DOHH2 (cell line): Measurements from ENCODE around the gene RNF26.

Experiments used
- H3F3A ChIP-seq: fragments of 200-600 bp; sonication (generic), shearing (Covaris generic); 2 replicates; pipeline ENCODE4 v1.6.0; 2016; ENCODE audit warnings: antibody characterized with exemption, mild to moderate bottlenecking; ENCODE audit not compliant: control insufficient read depth, insufficient read depth
- H3K27ac ChIP-seq: fragments of 200-600 bp; sonication (generic); 2 replicates; pipeline ENCODE4 v1.5.1; 2014; ENCODE audit warnings: low read depth, mild to moderate bottlenecking, low read length, moderate library complexity
- H3K27me3 ChIP-seq: fragments of 200-600 bp; sonication (generic); 2 replicates; pipeline ENCODE4 v1.6.1; 2014; ENCODE audit warnings: mild to moderate bottlenecking, low read length, mixed read lengths; ENCODE audit not compliant: control insufficient read depth
- H3K36me3 ChIP-seq: fragments of 200-600 bp; sonication (generic); 2 replicates; pipeline ENCODE4 v1.6.1; 2014; ENCODE audit warnings: mild to moderate bottlenecking, low read length, moderate library complexity, mixed read lengths; ENCODE audit not compliant: control insufficient read depth
- H3K4me1 ChIP-seq: fragments of 200-600 bp; sonication (generic); 2 replicates; pipeline ENCODE4 v1.6.1; 2014; ENCODE audit warnings: mild to moderate bottlenecking, low read length, mixed read lengths; ENCODE audit not compliant: control insufficient read depth
- H3K4me2 ChIP-seq: fragments of 200-600 bp; sonication (generic); 2 replicates; pipeline ENCODE4 v1.6.0; 2014; ENCODE audit warnings: mild to moderate bottlenecking, low read length, moderate library complexity
- H3K4me3 ChIP-seq: fragments of 200-600 bp; sonication (generic); 2 replicates; pipeline ENCODE4 v1.5.1; 2014; ENCODE audit warnings: mild to moderate bottlenecking, low read length, mixed read lengths
- H3K79me2 ChIP-seq: fragments of 200-600 bp; sonication (generic); 2 replicates; pipeline ENCODE4 v1.6.1; 2014; ENCODE audit warnings: mild to moderate bottlenecking, low read length, mixed read lengths; ENCODE audit not compliant: control insufficient read depth
- H3K9me2 ChIP-seq: fragments of 200-600 bp; sonication (generic); replicated peaks from 2 replicates; pipeline ENCODE4 v1.6.1; 2014; ENCODE audit warnings: mild to moderate bottlenecking, low read length, mixed read lengths; ENCODE audit not compliant: control insufficient read depth
- H3K9me3 ChIP-seq: fragments of 200-600 bp; sonication (generic); 2 replicates; pipeline ENCODE4 v1.6.1; 2014; ENCODE audit warnings: antibody characterized with exemption, low read length, mixed read lengths; ENCODE audit not compliant: control insufficient read depth, insufficient read depth
- H4K20me1 ChIP-seq: fragments of 200-600 bp; sonication (generic); 2 replicates; pipeline ENCODE4 v1.6.0; 2014; ENCODE audit warnings: low read depth, mild to moderate bottlenecking, antibody characterized with exemption, low read length, moderate library complexity; ENCODE audit not compliant: control insufficient read depth, insufficient read depth
- CTCF ChIP-seq: fragments of 200-600 bp; sonication (generic); IDR thresholded peaks from one replicate; pipeline ENCODE4 v1.5.1; 2014; ENCODE audit warnings: antibody characterized with exemption, mild to moderate bottlenecking, low read depth, low read length; ENCODE audit not compliant: poor library complexity, severe bottlenecking
- EZH2phosphoT487 ChIP-seq: fragments of 200-600 bp; sonication (generic); IDR thresholded peaks from 2 replicates; pipeline ENCODE4 v1.6.1; 2017; ENCODE audit warnings: borderline replicate concordance, mild to moderate bottlenecking, antibody characterized with exemption, low read length, moderate library complexity, mixed read lengths

RNF26 gene

GRCh38 chr11:119377961-119378667 is 43.8 kb downstream of the RNF26 start:
- no peaks in the 10 kb centered on the region for H3K9me3 ChIP-seq
- no peaks in the 10 kb centered on the region for H3K36me3 ChIP-seq
- peaks cover 8% of the 10 kb centered on the region; the same call in 1 of the 2 replicates for H3F3A ChIP-seq
- no peaks in the 10 kb centered on the region for H4K20me1 ChIP-seq
- H3K4me2 ChIP-seq = peak overlapping the region; percentile 34
- TF ChIP-seq EZH2phosphoT487 (no peak), CTCF (no peak)
- peaks cover 6% of the 10 kb centered on the region; the same call in 1 of the 2 replicates for H3K27me3 ChIP-seq
- H3K4me1 ChIP-seq = peaks cover 62% of the 10 kb centered on the region
- H3K79me2 ChIP-seq = no peaks in the 10 kb centered on the region
- H3K9me2 ChIP-seq = no peaks in the 10 kb centered on the region
- H3K27ac ChIP-seq = 0 out of 2 replicates have a peak overlapping the region, but pooled peaks have one; percentile 17
- no peak overlapping the region; the same call in 1 of the 2 replicates for H3K4me3 ChIP-seq

GRCh38 chr11:119378851-119379465 is 44.6 kb downstream of the RNF26 start:
- Histone ChIP-seq H3K4me3 (no peak overlapping the region), H3K9me2 (no peaks in the 10 kb centered on the region), H3K4me2 (no peak overlapping the region), H3K9me3 (no peaks in the 10 kb centered on the region), H3F3A (peaks cover 5% of the 10 kb centered on the region; the same call in 1 of the 2 replicates), H3K27me3 (peaks cover 6% of the 10 kb centered on the region; the same call in 1 of the 2 replicates), H3K79me2 (no peaks in the 10 kb centered on the region), H4K20me1 (no peaks in the 10 kb centered on the region), H3K4me1 (peaks cover 56% of the 10 kb centered on the region), H3K36me3 (no peaks in the 10 kb centered on the region), H3K27ac (no peak overlapping the region)
- no peak for TF ChIP-seq CTCF
- no peak for TF ChIP-seq EZH2phosphoT487

- H3K27me3 ChIP-seq = peaks cover 6% of the 10 kb centered on the region; the same call in 1 of the 2 replicates
- TF ChIP-seq EZH2phosphoT487 = no peak
- no peak for TF ChIP-seq CTCF
- no peaks in the 10 kb centered on the region for H3K9me3 ChIP-seq
- no peaks in the 10 kb centered on the region for H3K9me2 ChIP-seq
- peaks cover 46% of the 10 kb centered on the region for H3K4me1 ChIP-seq
- H3K4me2 ChIP-seq = peak overlapping the region; percentile 95
- H3K36me3 ChIP-seq = no peaks in the 10 kb centered on the region
- H3F3A ChIP-seq = peaks cover 5% of the 10 kb centered on the region; the same call in 1 of the 2 replicates
- H3K4me3 ChIP-seq = peak overlapping the region; percentile 84
- H3K79me2 ChIP-seq = no peaks in the 10 kb centered on the region
- no peak overlapping the region for H3K27ac ChIP-seq
- no peaks in the 10 kb centered on the region for H4K20me1 ChIP-seq
These were observed 46.0 kb downstream of the RNF26 start for GRCh38 chr11:119380160-119380826.
